ENCODE results near the gene ASPHD1. TPM values are rescaled to one million over a fixed set of nuclear protein-coding genes. Genes with fewer than 3 reads are reported as not detected.

ASPHD1 gene
- polyA plus RNA-seq, 3 donors: not detected

DNA sequence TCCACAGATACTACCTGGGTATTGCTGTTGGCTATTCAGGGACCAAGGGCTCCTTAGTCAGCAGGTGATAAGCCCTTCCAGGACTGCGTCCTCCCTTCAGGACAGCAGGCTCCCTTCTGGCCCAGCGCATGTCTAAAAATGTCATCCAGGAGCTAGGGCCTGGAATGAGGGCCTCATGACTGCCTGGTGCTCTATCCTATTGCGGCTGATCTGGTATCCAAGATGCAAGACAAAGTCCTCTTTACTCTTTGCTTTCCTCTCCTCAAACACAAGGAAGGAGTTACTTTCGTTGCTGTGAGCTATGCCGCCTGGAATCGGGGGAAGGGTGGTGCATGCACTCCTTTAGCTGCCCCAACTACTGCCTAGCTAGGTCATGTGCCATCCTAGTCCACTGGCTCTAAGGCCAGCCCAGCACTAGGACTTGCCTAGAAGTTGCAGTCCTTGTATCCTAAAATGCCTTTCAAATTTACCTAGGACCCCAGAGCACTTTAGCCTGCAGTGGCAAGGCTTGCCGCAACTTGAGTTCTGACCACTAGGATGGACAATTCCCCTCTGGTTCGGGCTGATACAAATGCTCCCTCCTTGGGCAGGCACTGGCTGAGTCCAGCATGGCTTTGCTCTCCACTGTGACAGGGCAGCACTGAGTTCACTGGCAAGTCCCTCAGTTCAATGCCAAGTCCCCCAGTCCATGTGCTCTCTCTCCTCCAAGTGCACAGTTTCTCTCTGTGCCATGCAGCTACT is 51.5 kb downstream of the ASPHD1 start:
- TF ChIP-seq, protein P1, sequence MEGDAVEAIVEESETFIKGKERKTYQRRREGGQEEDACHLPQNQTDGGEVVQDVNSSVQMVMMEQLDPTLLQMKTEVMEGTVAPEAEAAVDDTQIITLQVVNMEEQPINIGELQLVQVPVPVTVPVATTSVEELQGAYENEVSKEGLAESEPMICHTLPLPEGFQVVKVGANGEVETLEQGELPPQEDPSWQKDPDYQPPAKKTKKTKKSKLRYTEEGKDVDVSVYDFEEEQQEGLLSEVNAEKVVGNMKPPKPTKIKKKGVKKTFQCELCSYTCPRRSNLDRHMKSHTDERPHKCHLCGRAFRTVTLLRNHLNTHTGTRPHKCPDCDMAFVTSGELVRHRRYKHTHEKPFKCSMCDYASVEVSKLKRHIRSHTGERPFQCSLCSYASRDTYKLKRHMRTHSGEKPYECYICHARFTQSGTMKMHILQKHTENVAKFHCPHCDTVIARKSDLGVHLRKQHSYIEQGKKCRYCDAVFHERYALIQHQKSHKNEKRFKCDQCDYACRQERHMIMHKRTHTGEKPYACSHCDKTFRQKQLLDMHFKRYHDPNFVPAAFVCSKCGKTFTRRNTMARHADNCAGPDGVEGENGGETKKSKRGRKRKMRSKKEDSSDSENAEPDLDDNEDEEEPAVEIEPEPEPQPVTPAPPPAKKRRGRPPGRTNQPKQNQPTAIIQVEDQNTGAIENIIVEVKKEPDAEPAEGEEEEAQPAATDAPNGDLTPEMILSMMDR (IDR thresholded peaks at IDR 0.05): no peak
- Mint-ChIP-seq H3K27ac (no peak overlapping the region), H3K4me1 (no peaks in the 10 kb centered on the region), H3K36me3 (no peaks in the 10 kb centered on the region), H3K9me3 (peaks cover 0 to 11% (median 7%) of the 10 kb centered on the region in 7 donors), H3K4me3 (no peak overlapping the region), H3K27me3 (ENCODE audit: low read depth in 3 of 3) (peaks cover 0 to 5% (median 2%) of the 10 kb centered on the region in 3 donors)
- Histone ChIP-seq H3K79me2 (ENCODE audit: insufficient read depth, low read length) (no peaks in the 10 kb centered on the region), H2AFZ (ENCODE audit: insufficient read depth, low read depth, low read length, poor library complexity, severe bottlenecking) (no peak overlapping the region), H3K4me3 (replicated peaks in 1 of 3; ENCODE audit: low read depth in 2 of 3, low read length in 3 of 3) (no peak overlapping the region), H3K4me2 (replicated peaks; ENCODE audit: extremely low read depth, low read length, poor library complexity, severe bottlenecking) (no peak overlapping the region), H3K4me1 (ENCODE audit: control insufficient read depth in 1 of 2, insufficient read depth in 2 of 2, low read length in 2 of 2) (no peaks in the 10 kb centered on the region), H3K9me3 (replicated peaks in 1 of 2; ENCODE audit: control insufficient read depth in 1 of 2, insufficient read depth in 1 of 2, low read length in 2 of 2) (peaks cover 0 to 4% of the 10 kb centered on the region in 2 donors), H3K27ac (ENCODE audit: low read depth in 1 of 2, low read length in 2 of 2) (no peak overlapping the region), H3K36me3 (replicated peaks in 1 of 2; ENCODE audit: control insufficient read depth in 1 of 2, insufficient read depth in 2 of 2, low read length in 2 of 2) (no peaks in the 10 kb centered on the region), H4K20me1 (ENCODE audit: insufficient read depth, low read length) (no peaks in the 10 kb centered on the region), H3K27me3 (ENCODE audit: control insufficient read depth in 2 of 2, insufficient read depth in 2 of 2, low read length in 2 of 2) (no peaks in the 10 kb centered on the region), H3K9ac (ENCODE audit: insufficient read depth, low read length, poor library complexity, severe bottlenecking) (no peak overlapping the region)
- 96% methylated on average over 8 of the region's 8 CpGs for WGBS (ENCODE audit: insufficient coverage)
- DNase-seq: no peak
- intact Hi-C loops (cut with micrococcal nuclease): no loop called here

Other genes with a start within 250 kb of the ASPHD1 start
- 10 to 100 TPM; 42.4 to 71.0 (median 46.6) TPM for gene SPN, start 237.2 kb upstream of the ASPHD1 start, polyA plus RNA-seq
- 1 to 10 TPM; 2.1 to 4.7 (median 3.9) TPM for gene QPRT, start 221.3 kb upstream of the ASPHD1 start, polyA plus RNA-seq
- 10 to 100 TPM; 24.6 to 32.0 (median 29.2) TPM for gene C16orf54, start 154.5 kb upstream of the ASPHD1 start, polyA plus RNA-seq
- not detected for gene ZG16, start 122.2 kb upstream of the ASPHD1 start, polyA plus RNA-seq
- 10 to 100 TPM; 22.0 to 46.2 (median 28.9) TPM for gene KIF22, start 109.7 kb upstream of the ASPHD1 start, polyA plus RNA-seq
- 100 to 1,000 TPM in 1 of 3 donors, 10 to 100 TPM in 2; 14.2 to 137 (median 18.8) TPM for gene MAZ, start 94.0 kb upstream of the ASPHD1 start, polyA plus RNA-seq
- under 1 TPM in 1 of 3 donors, not detected in 2; 0.04 TPM for gene PRRT2, start 88.3 kb upstream of the ASPHD1 start, polyA plus RNA-seq
- gene PAGR1, start 84.3 kb upstream of the ASPHD1 start, polyA plus RNA-seq: 10 to 100 TPM; 12.6 to 43.4 (median 36.3) TPM
- 100 to 1,000 TPM; 146 to 274 (median 185) TPM for gene MVP, start 80.0 kb upstream of the ASPHD1 start, polyA plus RNA-seq
- 10 to 100 TPM; 67.2 to 98.8 (median 93.5) TPM for gene CDIPT, start 37.3 kb upstream of the ASPHD1 start, polyA plus RNA-seq
- not detected for gene SEZ6L2, start 938 bp upstream of the ASPHD1 start, polyA plus RNA-seq
- gene KCTD13, start 25.7 kb downstream of the ASPHD1 start, polyA plus RNA-seq: 10 to 100 TPM in 1 of 3 donors, 1 to 10 TPM in 2; 4.0 to 36.6 (median 4.7) TPM
- gene TMEM219, start 61.6 kb downstream of the ASPHD1 start, polyA plus RNA-seq: 100 to 1,000 TPM; 157 to 265 (median 227) TPM
- 10 to 100 TPM in 1 of 3 donors, 1 to 10 TPM in 2; 1.1 to 19.2 (median 2.3) TPM for gene TAOK2, start 73.4 kb downstream of the ASPHD1 start, polyA plus RNA-seq
- gene HIRIP3, start 95.1 kb downstream of the ASPHD1 start, polyA plus RNA-seq: 1 to 10 TPM; 3.3 to 4.8 (median 3.7) TPM
- gene INO80E, start 95.8 kb downstream of the ASPHD1 start, polyA plus RNA-seq: 10 to 100 TPM in 1 of 3 donors, 1 to 10 TPM in 2; 2.8 to 57.6 (median 3.5) TPM
- 1 to 10 TPM in 1 of 3 donors, under 1 TPM in 2; 0.23 to 3.7 (median 0.66) TPM for gene DOC2A, start 110.5 kb downstream of the ASPHD1 start, polyA plus RNA-seq
- not detected for gene C16orf92, start 122.7 kb downstream of the ASPHD1 start, polyA plus RNA-seq
- not detected for gene TLCD3B, start 130.8 kb downstream of the ASPHD1 start, polyA plus RNA-seq
- gene ALDOA, start 165.3 kb downstream of the ASPHD1 start, polyA plus RNA-seq: 1,000 to 10,000 TPM; 1,202 to 1,628 (median 1,429) TPM
- 100 to 1,000 TPM; 186 to 388 (median 279) TPM for gene PPP4C, start 175.5 kb downstream of the ASPHD1 start, polyA plus RNA-seq
- under 1 TPM; 0.10 to 0.65 (median 0.11) TPM for gene TBX6, start 191.4 kb downstream of the ASPHD1 start, polyA plus RNA-seq
- 100 to 1,000 TPM; 182 to 283 (median 235) TPM for gene YPEL3, start 195.7 kb downstream of the ASPHD1 start, polyA plus RNA-seq
- 1 to 10 TPM in 1 of 3 donors, not detected in 2; 9.6 TPM for gene GDPD3, start 213.0 kb downstream of the ASPHD1 start, polyA plus RNA-seq
- gene MAPK3, start 222.7 kb downstream of the ASPHD1 start, polyA plus RNA-seq: 10 to 100 TPM in 2 of 3 donors, 1 to 10 TPM in 1; 8.1 to 82.8 (median 10.2) TPM

Measured in CD14-positive monocyte (primary cell).